DOHH2 (cell line): ENCODE results near the gene CEP85.

Experiments
- CTCF ChIP-seq: fragments of 200-600 bp; sonication (generic); IDR thresholded peaks from one replicate; pipeline ENCODE4 v1.5.1; 2014; ENCODE audit warnings: antibody characterized with exemption, mild to moderate bottlenecking, low read depth, low read length; ENCODE audit not compliant: poor library complexity, severe bottlenecking
- EZH2phosphoT487 ChIP-seq: fragments of 200-600 bp; sonication (generic); IDR thresholded peaks from 2 replicates; pipeline ENCODE4 v1.6.1; 2017; ENCODE audit warnings: borderline replicate concordance, mild to moderate bottlenecking, antibody characterized with exemption, low read length, moderate library complexity, mixed read lengths

DNA sequence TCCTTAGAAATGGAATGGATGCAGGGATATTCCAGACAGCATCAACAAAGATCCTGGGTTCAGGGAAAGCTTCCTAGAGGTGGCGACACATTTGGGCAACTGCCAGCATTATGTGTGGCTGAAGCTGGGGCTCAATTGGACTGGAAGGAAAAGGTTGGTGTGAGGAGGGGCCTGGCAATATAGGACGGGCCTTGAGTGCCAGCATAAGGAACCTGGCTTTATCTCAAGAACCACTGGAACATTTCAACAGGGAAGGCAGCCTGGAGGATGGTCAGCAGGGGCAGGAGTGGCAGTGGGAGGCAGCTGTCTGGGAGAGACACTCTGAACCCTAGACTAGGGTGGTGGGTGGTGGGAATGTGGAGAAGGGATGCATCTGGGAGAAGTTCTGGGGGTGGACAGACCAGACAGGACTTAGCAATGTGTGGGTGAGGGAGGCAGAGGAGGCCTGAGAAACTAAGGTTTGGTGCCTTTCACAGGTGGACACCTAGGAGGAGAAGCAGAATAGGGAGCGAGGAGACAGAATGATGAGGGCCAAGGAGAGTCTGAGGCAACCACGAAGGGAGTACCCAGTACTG lies 49.4 kb downstream of the CEP85 start:
- TF ChIP-seq CTCF (no peak), EZH2phosphoT487 (no peak)
